RKO (cell line): ENCODE measurements around the gene HAGH.
"Not testable (repeated sequence)": the region's sequence is repeated elsewhere in the genome, so short reads cannot be mapped to it uniquely, and the experiment has no call there.

ENCODE experiments used
- DNase-seq: peaks from one replicate; pipeline ENCODE4 v3.0.0-alpha.2; 2016; ENCODE audit warnings: low spot score

The HAGH gene

DNA sequence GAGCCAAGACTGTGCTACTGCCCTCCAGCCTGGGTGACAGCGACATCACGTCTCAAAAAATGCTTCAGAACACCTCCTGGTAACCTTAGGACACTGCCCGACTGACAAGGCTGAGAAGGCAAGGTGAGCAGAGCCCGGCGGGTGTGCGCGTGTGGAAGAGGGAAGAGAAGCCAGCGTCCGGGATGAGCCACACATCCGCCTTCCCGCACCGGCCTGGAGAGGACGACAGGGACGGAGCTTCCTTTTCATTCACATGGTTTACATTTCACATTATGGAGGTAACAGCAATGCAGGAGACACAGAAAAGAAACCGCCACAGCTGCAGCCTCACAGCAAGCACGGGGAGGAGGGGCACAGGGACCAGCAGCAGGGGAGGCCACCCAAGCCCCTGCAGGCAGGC lies 16.5 kb downstream of the HAGH start:
- no peak for DNase-seq

DNA sequence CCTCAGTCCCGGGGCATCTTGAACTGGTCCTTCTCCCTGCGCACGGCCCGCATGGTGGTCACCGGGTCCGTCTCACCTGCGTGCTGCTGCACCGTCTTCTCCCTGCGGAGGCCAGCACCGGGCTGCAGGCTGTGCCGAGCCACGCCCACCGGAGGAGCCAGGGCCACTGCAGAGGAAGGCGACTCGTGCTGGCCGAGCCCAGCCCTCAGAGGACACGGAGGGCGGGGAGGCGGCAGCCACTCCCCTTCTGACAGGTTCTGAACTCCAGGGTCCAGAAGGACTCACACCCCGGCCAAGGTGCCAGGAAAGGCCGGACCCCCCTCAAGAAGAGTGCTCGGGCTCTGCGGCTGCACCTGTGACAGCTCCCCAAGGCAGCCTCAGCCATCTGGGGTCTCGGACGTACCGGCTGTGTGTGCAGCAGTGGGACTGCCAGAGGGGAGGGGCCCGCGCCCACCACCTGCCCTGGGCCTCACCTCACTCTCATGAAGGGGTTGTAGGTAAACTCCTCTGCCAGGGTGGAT lies 17.3 kb downstream of the HAGH start:
- no peak for DNase-seq

DNA sequence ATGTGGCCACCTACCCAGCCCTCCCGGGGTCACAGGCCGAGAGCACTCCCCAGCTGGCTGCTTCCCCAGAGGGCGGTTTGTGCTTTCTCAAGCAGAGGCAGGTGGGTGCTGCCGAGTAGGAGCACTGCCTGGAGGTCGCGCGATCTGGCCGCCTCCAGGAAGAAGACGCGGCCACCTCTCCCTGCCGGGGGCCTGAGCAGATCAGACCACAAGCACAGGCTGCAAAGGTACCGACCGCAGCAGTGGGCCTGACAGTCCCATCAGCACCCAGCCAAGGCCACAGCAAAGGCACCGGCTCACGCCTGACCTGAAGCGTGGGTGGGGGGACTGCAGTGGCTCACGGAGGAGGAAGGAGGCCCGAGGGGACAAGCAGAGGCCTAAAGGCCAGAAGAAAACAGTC lies 17.9 kb downstream of the HAGH start:
- DNase-seq, result no peak

DNA sequence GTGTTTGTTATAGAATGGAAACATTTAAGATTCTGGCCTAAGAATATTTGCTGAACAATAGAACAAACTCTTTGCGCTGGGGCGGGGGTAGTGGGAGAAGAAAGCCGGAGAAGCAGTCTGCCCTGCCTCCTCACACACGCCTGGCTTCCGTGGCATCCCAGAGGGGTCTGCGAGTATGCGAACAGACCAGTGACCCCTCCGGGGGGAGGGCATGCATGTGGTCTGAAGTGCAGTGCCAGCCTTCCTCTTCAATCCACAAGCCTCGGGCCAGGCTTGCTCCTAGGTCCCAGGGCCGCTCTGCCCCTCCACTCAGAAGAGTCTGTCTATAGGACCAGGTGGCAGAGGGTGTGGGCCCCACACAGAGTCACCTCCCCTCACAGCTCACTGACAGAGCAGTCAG lies 19.0 kb downstream of the HAGH start:
- DNase-seq, result no peak

DNA sequence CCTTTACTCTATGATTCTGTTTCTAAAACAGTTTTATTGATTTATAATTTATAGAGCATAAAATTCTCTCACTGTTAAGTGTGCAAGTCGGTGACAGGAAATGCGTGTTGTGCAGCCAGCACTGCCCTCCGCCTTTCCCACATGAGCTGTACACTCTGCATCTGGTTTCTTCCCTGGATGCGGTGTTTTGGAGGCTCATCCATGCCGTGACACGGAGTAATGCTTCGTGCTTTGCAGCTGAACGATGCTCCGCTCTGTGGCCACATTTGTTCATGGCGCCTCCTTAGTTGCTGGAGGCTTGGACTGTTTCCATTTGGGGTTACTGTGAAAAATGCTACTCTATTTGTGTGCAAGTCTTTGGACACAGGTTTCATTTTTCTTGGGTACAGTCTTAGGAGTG lies 25.9 kb downstream of the HAGH start:
- DNase-seq, result no peak

DNA sequence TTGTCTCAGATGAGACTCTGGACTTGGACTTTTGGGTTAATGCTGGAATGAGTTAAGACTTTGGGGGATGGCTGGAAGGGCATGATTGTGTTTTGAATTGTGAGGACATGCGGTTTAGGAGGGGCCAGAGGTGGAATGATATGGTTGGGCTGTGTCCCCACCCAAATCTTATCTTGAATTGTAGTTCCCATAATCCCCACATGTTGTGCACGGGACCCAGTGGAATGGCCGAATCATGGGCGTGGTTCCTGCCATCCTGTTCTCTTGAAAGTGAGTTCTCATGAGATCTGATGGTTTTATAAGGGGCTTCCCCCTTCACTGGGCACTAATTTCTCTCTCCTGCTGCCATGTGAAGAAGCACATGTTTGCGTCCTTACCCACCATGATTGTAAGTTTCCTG lies 27.4 kb downstream of the HAGH start:
- DNase-seq, result not testable (repeated sequence)

DNA sequence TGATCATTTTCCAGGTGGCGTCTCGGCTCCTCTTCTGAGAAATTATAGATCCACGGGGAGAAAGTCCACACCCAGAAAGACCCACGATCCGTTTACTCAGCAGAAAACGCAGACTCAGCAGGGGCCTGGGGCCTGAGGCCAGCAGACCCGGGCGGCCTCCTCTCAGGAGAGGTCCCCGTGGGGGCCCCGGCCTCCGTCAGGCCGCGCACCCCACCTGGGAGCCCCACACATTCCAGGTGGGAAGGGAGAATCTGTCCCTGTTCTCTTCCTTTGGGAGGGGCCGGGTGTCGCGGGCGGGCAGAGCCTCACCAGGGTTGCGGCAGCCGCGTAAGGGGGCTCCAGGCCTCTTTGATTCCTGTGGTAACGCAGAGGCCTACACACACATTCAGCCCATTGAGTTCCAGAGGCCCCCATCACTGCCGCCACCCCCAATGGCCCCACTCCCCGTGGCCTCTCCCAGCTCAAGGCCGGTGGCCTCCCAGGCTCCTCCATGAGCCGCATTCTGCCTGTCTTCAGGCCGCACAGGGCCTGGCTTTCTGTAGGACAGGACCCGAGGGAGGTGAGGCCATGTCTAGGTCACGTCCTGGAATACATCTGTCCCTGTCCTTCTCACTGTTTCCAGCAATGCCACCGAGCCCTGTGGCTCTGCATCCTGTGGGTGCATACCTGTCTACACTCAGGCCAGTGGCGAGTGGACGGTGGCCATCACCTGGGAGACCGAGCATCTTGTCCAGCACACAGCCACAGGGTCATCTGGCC lies 31.5 kb downstream of the HAGH start:
- DNase-seq, result no peak

DNA sequence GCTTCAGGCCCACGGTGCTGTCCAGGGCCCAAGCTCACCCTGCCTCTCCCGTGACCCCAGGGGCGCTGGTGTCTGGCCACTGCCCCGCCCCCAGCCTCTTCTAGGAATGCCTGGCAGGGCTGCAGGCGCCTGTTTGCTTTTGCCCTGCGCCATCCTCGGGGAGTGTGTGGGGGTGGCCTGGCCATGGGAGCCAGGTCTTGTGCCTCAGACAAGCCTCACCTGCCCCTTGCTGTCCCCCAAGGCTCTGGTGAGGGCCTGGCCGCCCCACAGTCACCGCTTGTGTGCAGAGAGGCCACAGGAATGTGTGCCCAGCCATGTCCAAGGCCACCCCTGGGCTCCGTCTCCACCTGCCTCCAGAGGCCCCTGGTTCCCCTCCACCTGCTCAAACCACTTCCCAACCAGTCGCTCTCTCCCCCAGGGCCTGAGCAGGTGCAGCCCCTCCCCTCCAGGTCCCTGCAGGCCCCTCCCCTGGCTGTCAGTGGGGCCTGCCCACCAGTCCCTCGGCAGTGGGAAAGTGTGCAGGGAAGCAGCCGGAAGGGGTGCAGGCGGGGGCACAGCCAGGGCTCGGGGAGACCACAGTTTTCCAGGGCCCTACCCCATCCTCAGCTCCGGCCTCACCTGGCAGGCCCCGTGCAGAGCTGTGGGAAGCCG lies 32.3 kb downstream of the HAGH start:
- DNase-seq, result no peak

GRCh38 chr16:1793578-1794220 lies 32.9 kb downstream of the HAGH start, which contains the start of gene IGFALS:
Gene IGFALS (minus strand): TSS chr16:1793705. CDS start chr16:1793652, 53 bp downstream.
- no peak for DNase-seq

DNA sequence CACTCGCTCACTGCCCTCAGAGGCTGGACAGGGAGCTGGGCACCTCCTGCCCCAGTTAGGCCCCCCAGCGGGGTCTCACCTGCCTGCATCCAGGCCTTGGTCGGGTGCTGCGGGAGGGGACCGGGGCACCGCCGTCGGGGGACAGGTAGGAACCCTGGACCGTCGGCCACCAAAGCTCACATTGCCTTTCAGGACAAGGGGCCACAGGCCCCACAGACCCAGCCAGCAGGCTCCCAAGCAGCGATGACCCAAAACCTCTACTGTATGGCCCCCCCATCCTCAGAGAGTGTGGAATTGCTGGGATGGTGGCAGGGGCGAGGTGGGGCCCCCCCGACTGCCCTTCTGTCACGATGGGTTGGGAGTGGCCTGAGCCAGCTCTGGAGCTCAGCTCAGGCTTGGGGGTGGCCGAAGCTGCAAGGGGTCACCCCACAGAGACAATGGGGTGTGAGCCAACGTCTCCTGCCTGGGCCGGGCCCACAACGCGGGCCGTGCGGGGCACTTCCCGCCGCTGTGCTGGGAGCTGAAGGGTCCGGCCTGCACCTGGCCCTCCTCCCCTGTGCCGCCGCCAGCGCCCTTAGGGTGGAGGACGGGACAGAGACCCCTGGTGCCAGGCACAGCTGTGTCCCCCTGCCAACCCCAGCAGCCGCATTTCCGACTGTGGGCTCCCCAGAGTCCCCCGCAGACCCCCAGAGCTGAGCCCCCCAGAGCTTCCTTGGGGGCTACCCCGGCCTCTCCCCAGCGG lies 33.6 kb downstream of the HAGH start:
- DNase-seq, result no peak

- DNase-seq, result no peak
Measured at GRCh38 chr16:1791943-1792812, 34.4 kb downstream of the HAGH start.

DNA sequence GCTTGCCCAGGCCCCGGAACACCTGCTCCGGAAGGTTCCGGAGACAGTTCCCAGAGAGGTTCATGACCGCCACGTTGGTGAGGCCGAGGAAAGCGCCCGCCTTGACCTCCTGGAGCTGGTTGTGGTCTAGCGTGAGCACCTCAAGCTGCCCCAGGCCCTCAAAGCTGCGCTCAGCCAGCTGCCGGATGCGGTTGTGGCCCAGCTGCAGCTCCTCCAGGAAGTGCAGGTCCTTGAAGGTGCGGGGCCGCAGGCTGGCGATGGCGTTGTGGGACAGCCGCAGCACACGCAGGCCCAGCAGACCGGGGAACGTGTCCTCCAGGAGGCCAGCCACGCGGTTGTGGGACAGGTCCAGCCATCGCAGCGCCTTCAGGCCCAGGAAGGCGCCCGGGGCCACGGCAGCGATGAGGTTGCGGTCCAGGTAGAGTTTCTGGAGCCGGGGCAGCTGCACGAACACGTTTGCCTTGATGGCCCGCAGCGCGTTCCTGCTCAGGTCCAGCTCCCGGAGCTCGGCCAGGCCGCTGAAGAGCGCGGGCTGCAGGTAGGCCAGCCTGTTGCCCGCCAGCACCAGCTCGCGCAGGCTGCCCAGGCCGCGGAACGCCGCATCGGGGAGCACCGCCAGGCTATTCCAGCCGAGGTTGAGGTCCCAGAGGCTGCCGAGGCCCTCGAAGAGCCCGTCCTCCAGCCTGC lies 35.2 kb downstream of the HAGH start:
- DNase-seq, result no peak

GRCh38 chr16:1790611-1791255 lies 35.9 kb downstream of the HAGH start:
- no peak for DNase-seq

DNA sequence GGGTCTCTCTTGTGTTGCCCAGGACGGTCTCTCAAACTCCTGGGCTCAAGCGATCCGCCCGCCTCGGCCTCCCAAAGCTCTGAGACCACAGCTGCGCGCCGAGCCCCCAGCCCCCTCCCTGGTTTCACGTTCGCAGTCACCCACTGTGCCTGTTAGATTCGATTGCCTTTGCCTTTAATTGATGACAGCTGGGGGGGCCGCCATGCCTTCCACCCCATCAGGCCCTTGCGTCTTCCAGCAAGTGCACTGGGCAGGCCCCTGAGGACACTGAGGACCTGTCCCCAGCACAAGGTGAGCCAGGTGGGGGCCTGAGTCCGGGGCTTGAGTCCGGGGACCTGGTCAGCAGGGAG lies 36.4 kb downstream of the HAGH start:
- no peak for DNase-seq

DNA sequence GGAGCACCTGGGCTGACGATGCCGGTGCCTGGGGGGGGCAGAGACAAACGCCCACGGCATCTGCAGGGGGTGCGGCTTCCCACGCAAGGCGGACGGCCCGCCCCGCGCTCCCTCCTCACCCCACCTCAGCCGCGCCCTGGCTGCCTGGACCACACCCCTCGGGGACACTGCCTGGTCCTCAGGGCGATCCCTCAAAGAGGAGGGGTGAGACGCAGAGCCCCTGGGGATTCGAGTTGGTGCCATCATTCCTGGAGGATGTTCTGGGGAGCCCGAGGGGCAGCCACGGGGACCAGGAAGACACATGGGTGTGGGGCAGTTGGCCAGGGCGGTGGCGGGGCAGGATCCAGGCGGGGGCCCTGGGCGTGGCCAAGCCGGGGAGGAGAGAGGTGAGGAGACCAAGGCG lies 37.0 kb downstream of the HAGH start:
- DNase-seq, result no peak

GRCh38 chr16:1788708-1789100 lies 37.9 kb downstream of the HAGH start:
- no peak for DNase-seq

- no peak for DNase-seq
Measured at GRCh38 chr16:1788095-1788707, 38.4 kb downstream of the HAGH start.

DNA sequence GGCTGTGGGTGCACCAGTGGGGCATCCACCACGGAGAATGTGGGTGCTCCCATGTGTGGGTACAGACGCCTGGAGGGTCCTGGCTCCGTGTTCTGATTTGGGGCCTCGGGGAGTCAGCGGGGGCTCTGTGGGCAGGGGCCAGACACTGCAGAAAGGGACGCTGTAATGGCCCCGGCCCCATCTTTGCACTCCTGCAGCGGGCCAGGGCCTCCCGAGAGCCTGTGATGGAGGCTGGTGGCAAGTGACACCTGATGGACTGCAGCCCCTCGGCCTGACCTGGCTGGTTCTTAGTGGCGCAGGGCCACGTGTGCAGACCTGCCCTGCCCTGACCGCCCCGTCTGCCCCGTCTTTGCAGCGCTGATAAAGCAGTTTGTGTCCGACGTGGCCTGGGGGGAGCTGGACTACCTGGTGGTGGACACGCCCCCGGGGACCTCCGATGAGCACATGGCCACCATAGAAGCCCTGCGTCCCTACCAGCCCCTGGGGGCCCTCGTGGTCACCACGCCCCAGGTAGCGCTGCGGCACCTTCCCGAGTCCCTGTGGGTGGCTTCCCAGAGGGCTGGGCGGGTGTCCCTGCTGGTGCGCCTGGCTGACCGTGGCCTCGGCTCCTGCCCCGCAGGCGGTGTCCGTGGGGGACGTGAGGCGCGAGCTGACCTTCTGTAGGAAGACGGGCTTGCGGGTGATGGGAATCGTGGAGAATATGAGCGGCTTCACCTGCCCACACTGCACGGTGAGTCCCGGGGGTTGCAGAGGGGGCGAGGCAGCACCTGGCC lies 39.1 kb downstream of the HAGH start:
- no peak for DNase-seq

GRCh38 chr16:1787056-1787321 lies 39.6 kb downstream of the HAGH start:
- no peak for DNase-seq
